Liver (tissue), 9 donors: ENCODE results near the gene LNPK. TPM values are rescaled to one million over a fixed set of nuclear protein-coding genes. Genes with fewer than 3 reads are reported as not detected.

Experiments used
- DNase-seq: peaks from one replicate; pipeline ENCODE4 v3.0.0-alpha.2; 2017; ENCODE audit warnings: low spot score
- H3K27ac ChIP-seq, 2 donors: one replicate each; pipeline ENCODE4 v1.7.0; 2013; ENCODE audit warnings: inconsistent platforms in 2 of 2, low read length in 2 of 2, control low read depth in 1 of 2, low read depth in 1 of 2, mild to moderate bottlenecking in 1 of 2
- H3K27me3 ChIP-seq, 4 donors: one replicate each; pipeline versions ENCODE4 v1.6.1 to v1.7.0; 2013; ENCODE audit warnings: low read length in 3 of 4, inconsistent platforms in 1 of 4, mild to moderate bottlenecking in 1 of 4, moderate library complexity in 1 of 4; ENCODE audit not compliant: control insufficient read depth in 4 of 4, insufficient read depth in 4 of 4
- H3K36me3 ChIP-seq, 4 donors: one replicate each; pipeline versions ENCODE4 v1.6.1 to v1.7.0; 2013; ENCODE audit warnings: low read length in 3 of 4, mild to moderate bottlenecking in 3 of 4, low read depth in 1 of 4, moderate library complexity in 1 of 4; ENCODE audit not compliant: control insufficient read depth in 4 of 4, insufficient read depth in 3 of 4
- H3K4me1 ChIP-seq, 4 donors: one replicate each; pipeline versions ENCODE4 v1.6.1 to v1.7.0; 2013; ENCODE audit warnings: low read length in 3 of 4, mild to moderate bottlenecking in 3 of 4, moderate library complexity in 1 of 4; ENCODE audit not compliant: control insufficient read depth in 4 of 4, insufficient read depth in 4 of 4
- H3K4me3 ChIP-seq, 3 donors: one replicate each; pipeline versions ENCODE4 v1.6.1 to v1.7.0; 2013; ENCODE audit warnings: low read length in 3 of 3, control low read depth in 1 of 3, low read depth in 1 of 3, mild to moderate bottlenecking in 1 of 3
- H3K9ac ChIP-seq, 2 donors: one replicate each; pipeline ENCODE4 v1.7.0; 2013; ENCODE audit warnings: low read length in 2 of 2, mild to moderate bottlenecking in 2 of 2, moderate library complexity in 2 of 2, control low read depth in 1 of 2, low read depth in 1 of 2
- H3K9me3 ChIP-seq, 4 donors: one replicate each; pipeline versions ENCODE4 v1.6.1 to v1.7.0; 2013; ENCODE audit warnings: low read length in 3 of 4; ENCODE audit not compliant: control insufficient read depth in 4 of 4
- ATF3 ChIP-seq: IDR thresholded peaks from 2 replicates; pipeline ENCODE4 v1.6.1; 2016; ENCODE audit warnings: antibody characterized with exemption
- CTCF ChIP-seq: fragments of 150-350 bp; IDR thresholded peaks from 2 replicates; pipeline ENCODE4 v1.5.1; 2017; ENCODE audit warnings: improper control_type of control experiment, low read depth, low read length; ENCODE audit not compliant: missing input control
- EGR1 ChIP-seq, 2 donors: IDR thresholded peaks; 2 replicates each; pipeline ENCODE4 v1.6.1; 2016 to 2018; ENCODE audit warnings: antibody characterized with exemption in 2 of 2, low read depth in 2 of 2
- FOXA1 ChIP-seq: IDR thresholded peaks from 2 replicates; pipeline ENCODE4 v1.6.1; 2016; ENCODE audit warnings: antibody characterized with exemption
- FOXA2 ChIP-seq: IDR thresholded peaks from 2 replicates; pipeline ENCODE4 v1.6.1; 2016; ENCODE audit warnings: antibody characterized with exemption
- GABPA ChIP-seq, 2 donors: IDR thresholded peaks in 1 of 2; conservative IDR thresholded peaks in 1 of 2; 2 replicates each; pipeline ENCODE4 v1.6.1; 2016; ENCODE audit warnings: antibody characterized with exemption in 2 of 2, mild to moderate bottlenecking in 1 of 2, moderate library complexity in 1 of 2
- HNF4A ChIP-seq, 2 donors: conservative IDR thresholded peaks; 2 replicates each; pipeline ENCODE4 v1.6.1; 2016; ENCODE audit warnings: antibody characterized with exemption in 2 of 2, mild to moderate bottlenecking in 2 of 2
- HNF4G ChIP-seq: IDR thresholded peaks from 2 replicates; pipeline ENCODE4 v1.6.1; 2016; ENCODE audit warnings: antibody characterized with exemption
- JUND ChIP-seq, 2 donors: IDR thresholded peaks; 2 replicates each; pipeline ENCODE4 v1.6.1; 2016; ENCODE audit warnings: antibody characterized with exemption in 2 of 2
- MAX ChIP-seq: IDR thresholded peaks from 2 replicates; pipeline ENCODE4 v1.6.1; 2016; ENCODE audit warnings: antibody characterized with exemption
- NR2F2 ChIP-seq: IDR thresholded peaks from 2 replicates; pipeline ENCODE4 v1.6.1; 2016; ENCODE audit warnings: antibody characterized with exemption
- RAD21 ChIP-seq, 2 donors: IDR thresholded peaks; 2 replicates each; pipeline ENCODE4 v1.6.1; 2016; ENCODE audit warnings: antibody characterized with exemption in 2 of 2, mild to moderate bottlenecking in 2 of 2
- REST ChIP-seq: IDR thresholded peaks from 2 replicates; pipeline ENCODE4 v1.6.1; 2016; ENCODE audit warnings: antibody characterized with exemption, mild to moderate bottlenecking
- RXRA ChIP-seq, 2 donors: IDR thresholded peaks; 2 replicates each; pipeline ENCODE4 v1.6.1; 2017 to 2018; ENCODE audit warnings: antibody characterized with exemption in 2 of 2, mild to moderate bottlenecking in 1 of 2
- SP1 ChIP-seq: IDR thresholded peaks from 2 replicates; pipeline ENCODE4 v1.6.1; 2018; ENCODE audit warnings: antibody characterized with exemption, mild to moderate bottlenecking
- TAF1 ChIP-seq: conservative IDR thresholded peaks from 2 replicates; pipeline ENCODE4 v1.6.1; 2016; ENCODE audit warnings: antibody characterized with exemption, mild to moderate bottlenecking
- YY1 ChIP-seq: IDR thresholded peaks from 2 replicates; pipeline ENCODE4 v1.6.1; 2016; ENCODE audit warnings: antibody characterized with exemption, mild to moderate bottlenecking
- ZBTB33 ChIP-seq: IDR thresholded peaks from 2 replicates; pipeline ENCODE4 v1.6.1; 2016; ENCODE audit warnings: antibody characterized with exemption
- WGBS: extraction: QIAGEN DNeasy Blood & Tissue Kit; methylation state at CpG from one replicate; pipeline ENCODE4 v1.1.7; 2013; 5-methylcytosine and 5-hydroxymethylcytosine counted together
- polyA plus RNA-seq, 2 donors: library from polyadenylated mRNA; stranded (reverse) in 1 of 2; unstranded in 1 of 2; fragments of 200-250 nt in 1 of 2; fragments of >200 nt in 1 of 2; fragmentation: Nextera tagmentation in 1 of 2; extraction: Ambion mirVana in 1 of 2; gene quantifications; one replicate each; pipeline versions ENCODE4 v1.2.1 to v1.2.3, GENCODE V29; 2013 to 2015
- total RNA-seq, 2 donors: library from RNA; depleted of rRNA; stranded (reverse); fragments of >200 nt; gene quantifications; one replicate each; pipeline ENCODE4 v1.2.3, GENCODE V29; 2014
- donor health status: healthy.
- donor health status: healthy.
- donor health status: healthy.
- donor health status: healthy.
- donor health status: healthy.

Gene LNPK
- total and polyA plus RNA-seq, 4 donors: 5.5 to 25.2 (median 11.5) TPM

- Histone ChIP-seq H3K27ac (no peak overlapping the region), H3K36me3 (peaks cover 0 to 10% (median 8%) of the 10 kb centered on the region in 4 donors), H3K27me3 (no peaks in the 10 kb centered on the region), H3K9ac (no peak overlapping the region), H3K9me3 (no peaks in the 10 kb centered on the region), H3K4me3 (no peak overlapping the region), H3K4me1 (no peaks in the 10 kb centered on the region)
- DNase-seq: no peak
- no peak for TF ChIP-seq FOXA1
- no peak for TF ChIP-seq SP1
- TF ChIP-seq EGR1 (IDR thresholded peaks at IDR 0.05; ENCODE audit: low read depth in 2 of 2): no peak
- TF ChIP-seq GABPA (IDR thresholded peaks at IDR 0.05 in 1 of 2, conservative IDR thresholded peaks at IDR 0.05 in 1 of 2): no peak
- no peak for TF ChIP-seq RXRA (IDR thresholded peaks at IDR 0.05)
- TF ChIP-seq YY1: no peak
- no peak for TF ChIP-seq FOXA2
- TF ChIP-seq NR2F2: no peak
- TF ChIP-seq TAF1: no peak
- TF ChIP-seq REST: no peak
- 96% methylated on average over 2 of the region's 2 CpGs for WGBS
These were observed 75.8 kb downstream of the LNPK start for GRCh38 chr2:175926272-175926671.

GRCh38 chr2:175922160-175922559, 79.9 kb downstream of the LNPK start:
- Histone ChIP-seq H3K4me3 (no peak overlapping the region), H3K4me1 (no peaks in the 10 kb centered on the region), H3K9ac (no peak overlapping the region), H3K36me3 (peaks cover 0 to 3% (median 2%) of the 10 kb centered on the region in 4 donors), H3K9me3 (no peaks in the 10 kb centered on the region), H3K27ac (no peak overlapping the region), H3K27me3 (no peaks in the 10 kb centered on the region)
- no peak for TF ChIP-seq FOXA1
- no peak for TF ChIP-seq SP1
- no peak for TF ChIP-seq GABPA (IDR thresholded peaks at IDR 0.05 in 1 of 2, conservative IDR thresholded peaks at IDR 0.05 in 1 of 2)
- no peak for TF ChIP-seq ATF3
- TF ChIP-seq CTCF: no peak
- no peak for TF ChIP-seq EGR1 (IDR thresholded peaks at IDR 0.05; ENCODE audit: low read depth in 2 of 2)
- TF ChIP-seq HNF4A (conservative IDR thresholded peaks at IDR 0.05): no peak
- no peak for TF ChIP-seq ZBTB33
- no peak for TF ChIP-seq RAD21 (IDR thresholded peaks at IDR 0.05)
- TF ChIP-seq RXRA (IDR thresholded peaks at IDR 0.05): no peak
- TF ChIP-seq TAF1: no peak
- TF ChIP-seq MAX: no peak
- TF ChIP-seq HNF4G: no peak
- TF ChIP-seq JUND (IDR thresholded peaks at IDR 0.05): no peak
- no peak for TF ChIP-seq FOXA2
- no peak for TF ChIP-seq REST
- no peak for TF ChIP-seq NR2F2
- no peak for TF ChIP-seq YY1
- DNase-seq: no peak
- 98% methylated on average over 2 of the region's 2 CpGs for WGBS
